CD4-positive, alpha-beta T cell (primary cell): Measurements from ENCODE around the gene MYCBP2. TPM values are rescaled to one million over a fixed set of nuclear protein-coding genes. Genes with fewer than 3 reads are reported as not detected.

ENCODE experiments used
- ATAC-seq: fragments of 200-7000 bp; cut with Tn5 transposase; one replicate; pipeline ENCODE4 v1.10.0; 2022; ENCODE audit warnings: mild to moderate bottlenecking; ENCODE audit not compliant: poor library complexity
- CTCF ChIA-PET: fragments of 350-600 bp; sonication (Branson Sonifier 250); formaldehyde crosslinking; loops from one replicate; lab custom pipeline; 2021; ENCODE audit warnings: antibody characterized with exemption, inconsistent platforms; lab: Charles Lee
- POLR2A ChIA-PET: fragments of 350-600 bp; sonication (Branson Sonifier 250); formaldehyde crosslinking; loops from one replicate; lab custom pipeline; 2021; ENCODE audit warnings: antibody characterized with exemption, inconsistent platforms; lab: Charles Lee
- DNase-seq, 14 experiments: peaks; one replicate each; pipeline ENCODE4 v3.0.0-alpha.2; 2013 to 2020; ENCODE audit warnings: mixed read lengths in 2 of 14
- H3K27ac ChIP-seq, 2 donors: one replicate each; pipeline versions ENCODE4 v1.5.1 to v1.7.0; 2013; ENCODE audit warnings: low read length in 2 of 2, low read depth in 1 of 2, mild to moderate bottlenecking in 1 of 2
- H3K27me3 ChIP-seq, 2 experiments: 1 replicate in 1 of 2; 2 replicates in 1 of 2; pipeline versions ENCODE4 v1.6.1 to v1.7.0; 2013; ENCODE audit warnings: low read length in 2 of 2, control low read depth in 1 of 2, mild to moderate bottlenecking in 1 of 2, moderate library complexity in 1 of 2; ENCODE audit not compliant: insufficient read depth in 2 of 2, control insufficient read depth in 1 of 2
- H3K36me3 ChIP-seq: one replicate; pipeline ENCODE4 v1.6.1; 2013; ENCODE audit warnings: low read length, control low read depth; ENCODE audit not compliant: insufficient read depth
- H3K4me1 ChIP-seq: one replicate; pipeline ENCODE4 v1.6.1; 2013; ENCODE audit warnings: low read length, control low read depth; ENCODE audit not compliant: insufficient read depth
- H3K4me3 ChIP-seq: one replicate; pipeline ENCODE4 v1.5.1; 2013; ENCODE audit warnings: mild to moderate bottlenecking, low read length, moderate library complexity
- H3K9me3 ChIP-seq, 2 experiments: 1 replicate in 1 of 2; 2 replicates in 1 of 2; pipeline versions ENCODE4 v1.6.1 to v1.7.0; 2013; ENCODE audit warnings: low read length in 2 of 2, mild to moderate bottlenecking in 2 of 2, control low read depth in 1 of 2, moderate library complexity in 1 of 2; ENCODE audit not compliant: control insufficient read depth in 1 of 2, insufficient read depth in 1 of 2
- H3K27ac Mint-ChIP-seq: one replicate; pipeline ENCODE4 v1.8.0; 2020; ENCODE audit warnings: mixed read lengths
- H3K27me3 Mint-ChIP-seq: one replicate; pipeline ENCODE4 v1.8.0; 2021; ENCODE audit warnings: mixed read lengths
- H3K36me3 Mint-ChIP-seq: one replicate; pipeline ENCODE4 v1.8.0; 2021; ENCODE audit warnings: low read depth, mixed read lengths
- H3K4me1 Mint-ChIP-seq: one replicate; pipeline ENCODE4 v1.8.0; 2021; ENCODE audit warnings: low read depth, mixed read lengths
- H3K4me3 Mint-ChIP-seq: one replicate; pipeline ENCODE4 v1.8.0; 2020; ENCODE audit warnings: mild to moderate bottlenecking, mixed read lengths
- H3K9me3 Mint-ChIP-seq: one replicate; pipeline ENCODE4 v1.8.0; 2020; ENCODE audit warnings: mixed read lengths
- CTCF ChIP-seq: fragments of 200-600 bp; IDR thresholded peaks from one replicate; pipeline ENCODE4 v1.8.0; 2022; ENCODE audit warnings: antibody characterized with exemption, mild to moderate bottlenecking
- intact Hi-C, 2 experiments: fragments of 100-400 bp; cut with DNase I in 1 of 2; cut with micrococcal nuclease in 1 of 2; formaldehyde crosslinking; loops; one replicate each; pipeline versions ENCODE4 v1.15.1 to v1.9.0; 2023 to 2025; cut with DNase I, micrococcal nuclease
- total RNA-seq, 174 experiments: library from RNA in 2 of 174; stranded (reverse) in 2 of 174; gene quantifications; one replicate each; pipeline ENCODE4 v1.2.3 and lab custom pipeline; 2021 to 2026

The MYCBP2 gene
- total RNA-seq, 2 experiments from 2014 or later, result 116 to 119 TPM

DNA sequence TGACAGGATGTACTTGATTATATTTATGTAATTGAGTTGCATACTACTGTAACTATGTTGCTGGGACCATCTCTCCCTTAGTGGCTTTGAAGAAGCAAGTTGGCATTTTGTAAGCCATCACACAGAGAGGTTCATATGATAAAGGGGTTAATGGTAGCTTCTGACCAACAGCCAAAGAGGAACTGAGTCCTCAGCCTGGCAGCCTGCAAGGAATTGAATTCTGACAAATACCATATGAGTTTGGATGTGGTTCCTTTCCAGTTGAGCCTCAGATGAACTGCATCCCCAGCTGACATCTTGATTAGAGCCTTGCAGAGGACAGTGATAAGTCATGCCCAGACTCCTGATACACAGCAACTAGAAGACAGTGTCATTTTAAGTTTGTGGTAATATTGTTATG is 8.6 kb upstream of the MYCBP2 start:
- H3K27me3 Mint-ChIP-seq, result no peaks in the 10 kb centered on the region
- no peak overlapping the region for H3K4me3 Mint-ChIP-seq
- Histone ChIP-seq H3K36me3 (no peaks in the 10 kb centered on the region), H3K27me3 (no peaks in the 10 kb centered on the region), H3K9me3 (no peaks in the 10 kb centered on the region), H3K4me3 (no peak overlapping the region), H3K27ac (no peak overlapping the region), H3K4me1 (peaks cover 9% of the 10 kb centered on the region)
- no peaks in the 10 kb centered on the region for H3K9me3 Mint-ChIP-seq
- no peak for ATAC-seq
- intact Hi-C loops, result no loop called here
- peaks cover 40% of the 10 kb centered on the region for H3K4me1 Mint-ChIP-seq
- no peak for DNase-seq
- no peak for TF ChIP-seq CTCF
- peak overlapping the region; percentile 28 for H3K27ac Mint-ChIP-seq
- no peaks in the 10 kb centered on the region for H3K36me3 Mint-ChIP-seq
- POLR2A ChIA-PET, result interaction anchor here (0.6 to 1.7 kb wide), 2 partner anchors 10 to 35 kb away, joined by 3 to 8 read pairs; partner anchors contain the start of gene MYCBP2
- CTCF ChIA-PET, result interaction anchor here (0.8 to 1.1 kb wide), 2 partner anchors 8 to 143 kb away, joined by 3 to 4 read pairs; partner anchors contain the start of gene MYCBP2

GRCh38 chr13:77333594-77333993 is 6.7 kb upstream of the MYCBP2 start:
- CTCF ChIA-PET, result no interaction called here
- DNase-seq (no peak), ATAC-seq (no peak)
- Mint-ChIP-seq H3K36me3 (peaks cover 15% of the 10 kb centered on the region), H3K4me1 (peaks cover 39% of the 10 kb centered on the region), H3K4me3 (no peak overlapping the region), H3K27ac (peak overlapping the region; percentile 18), H3K27me3 (no peaks in the 10 kb centered on the region), H3K9me3 (no peaks in the 10 kb centered on the region)
- TF ChIP-seq CTCF, result no peak
- intact Hi-C loops, result no loop called here
- H3K4me1 ChIP-seq, result peaks cover 9% of the 10 kb centered on the region
- no peaks in the 10 kb centered on the region for H3K9me3 ChIP-seq
- H3K36me3 ChIP-seq, result no peaks in the 10 kb centered on the region
- POLR2A ChIA-PET, result no interaction called here
- H3K27ac ChIP-seq, result no peak overlapping the region
- no peaks in the 10 kb centered on the region for H3K27me3 ChIP-seq
- H3K4me3 ChIP-seq, result no peak overlapping the region

DNA sequence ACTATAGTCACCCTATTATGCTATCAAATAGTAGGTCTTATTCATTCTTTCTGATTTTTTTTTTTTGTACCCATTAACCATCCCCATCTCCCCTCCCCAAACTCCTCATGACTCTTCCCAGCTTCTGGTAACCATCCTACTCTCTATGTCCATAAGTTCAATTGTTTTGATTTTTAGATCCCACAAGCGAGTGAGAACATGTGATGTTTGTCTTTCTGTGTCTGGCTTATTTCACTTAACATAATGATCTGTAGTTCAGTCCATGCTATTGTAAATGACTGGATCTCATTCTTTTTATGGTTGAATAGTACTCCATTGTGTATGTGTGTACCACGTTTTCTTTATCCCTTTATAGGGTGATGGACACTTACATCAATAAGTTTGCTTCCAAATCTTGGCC is 4.5 kb upstream of the MYCBP2 start:
- peaks cover 11% of the 10 kb centered on the region for H3K4me1 ChIP-seq
- H3K36me3 ChIP-seq, result no peaks in the 10 kb centered on the region
- CTCF ChIA-PET, result no interaction called here
- no peak for DNase-seq
- no peaks in the 10 kb centered on the region for H3K9me3 ChIP-seq
- H3K4me3 ChIP-seq, result no peak overlapping the region
- peaks cover 19% of the 10 kb centered on the region for H3K36me3 Mint-ChIP-seq
- POLR2A ChIA-PET, result no interaction called here
- intact Hi-C loops, result no loop called here
- no peak for TF ChIP-seq CTCF
- no peaks in the 10 kb centered on the region for H3K9me3 Mint-ChIP-seq
- peak overlapping the region; percentile 86 for H3K4me3 Mint-ChIP-seq
- no peaks in the 10 kb centered on the region for H3K27me3 ChIP-seq
- no peak for ATAC-seq
- peaks cover 47% of the 10 kb centered on the region for H3K4me1 Mint-ChIP-seq
- peak overlapping the region; percentile 82 for H3K27ac Mint-ChIP-seq
- H3K27me3 Mint-ChIP-seq, result no peaks in the 10 kb centered on the region
- no peak overlapping the region for H3K27ac ChIP-seq
